Activated naive CD4-positive, alpha-beta T cell treated with anti-CD3 and anti-CD28 coated beads, Interleukin-2, amount 50 U/mL, for 24 hours (primary cell): ENCODE data around the gene CLCN6.
A peak's percentile ranks its signal among the peaks of the same experiment; 100 is the strongest.

Experiments used
- H3K27ac Mint-ChIP-seq: one replicate; pipeline ENCODE4 v1.8.0; 2021; ENCODE audit warnings: mild to moderate bottlenecking, mixed read lengths
- H3K27me3 Mint-ChIP-seq: one replicate; pipeline ENCODE4 v1.8.0; 2021; ENCODE audit warnings: mixed read lengths
- H3K36me3 Mint-ChIP-seq: one replicate; pipeline ENCODE4 v1.8.0; 2021; ENCODE audit warnings: mixed read lengths
- H3K4me1 Mint-ChIP-seq: one replicate; pipeline ENCODE4 v1.8.0; 2021; ENCODE audit warnings: mixed read lengths
- H3K4me3 Mint-ChIP-seq: one replicate; pipeline ENCODE4 v1.8.0; 2021; ENCODE audit warnings: mild to moderate bottlenecking, mixed read lengths
- H3K9me3 Mint-ChIP-seq: one replicate; pipeline ENCODE4 v1.8.0; 2021; ENCODE audit warnings: mixed read lengths

The CLCN6 gene

GRCh38 chr1:11805422-11806306, at the start of gene CLCN6, which contains the start of gene MTHFR:
Gene CLCN6 (plus strand): TSS chr1:11806191. CDS start chr1:11806263, 72 bp downstream.
Gene MTHFR (minus strand): TSS chr1:11805964. CDS start chr1:11803116, 2,848 bp downstream.
- no peaks in the 10 kb centered on the region for H3K27me3 Mint-ChIP-seq
- H3K36me3 Mint-ChIP-seq, result peaks cover 4% of the 10 kb centered on the region
- H3K27ac Mint-ChIP-seq, result peak within 1 kb of the TSS; percentile 95
- H3K9me3 Mint-ChIP-seq, result no peaks in the 10 kb centered on the region
- H3K4me3 Mint-ChIP-seq, result peak within 1 kb of the TSS; percentile 97
- peaks cover 68% of the 10 kb centered on the region for H3K4me1 Mint-ChIP-seq

GRCh38 chr1:11757047-11757446, 48.9 kb upstream of the CLCN6 start:
- no peak overlapping the region for H3K4me3 Mint-ChIP-seq
- H3K27ac Mint-ChIP-seq, result no peak overlapping the region
- H3K4me1 Mint-ChIP-seq, result no peaks in the 10 kb centered on the region
- H3K27me3 Mint-ChIP-seq, result peaks cover 2% of the 10 kb centered on the region
- no peaks in the 10 kb centered on the region for H3K9me3 Mint-ChIP-seq
- H3K36me3 Mint-ChIP-seq, result no peaks in the 10 kb centered on the region

- peaks cover 9% of the 10 kb centered on the region for H3K27me3 Mint-ChIP-seq
These were observed 46.2 kb upstream of the CLCN6 start for GRCh38 chr1:11759791-11760190.

GRCh38 chr1:11761285-11761684, 44.7 kb upstream of the CLCN6 start:
- peaks cover 9% of the 10 kb centered on the region for H3K27me3 Mint-ChIP-seq
- H3K9me3 Mint-ChIP-seq, result no peaks in the 10 kb centered on the region
- H3K4me1 Mint-ChIP-seq, result peaks cover 6% of the 10 kb centered on the region
- H3K27ac Mint-ChIP-seq, result no peak overlapping the region
- peak overlapping the region; percentile 20 for H3K4me3 Mint-ChIP-seq
- H3K36me3 Mint-ChIP-seq, result no peaks in the 10 kb centered on the region

More at GRCh38 chr1:11759791-11760190, 46.2 kb upstream of the CLCN6 start:
- H3K27ac Mint-ChIP-seq, result no peak overlapping the region
- H3K36me3 Mint-ChIP-seq, result no peaks in the 10 kb centered on the region
- peaks cover 6% of the 10 kb centered on the region for H3K4me1 Mint-ChIP-seq
- no peak overlapping the region for H3K4me3 Mint-ChIP-seq
- H3K9me3 Mint-ChIP-seq, result no peaks in the 10 kb centered on the region

- H3K36me3 Mint-ChIP-seq, result no peaks in the 10 kb centered on the region
- H3K4me1 Mint-ChIP-seq, result peaks cover 6% of the 10 kb centered on the region
- peaks cover 9% of the 10 kb centered on the region for H3K27me3 Mint-ChIP-seq
- H3K4me3 Mint-ChIP-seq, result peak within 1 kb of the TSS; percentile 33
- H3K27ac Mint-ChIP-seq, result no peak within 1 kb of the TSS
- no peaks in the 10 kb centered on the region for H3K9me3 Mint-ChIP-seq
These were observed 44.0 kb upstream of the CLCN6 start, which contains the start of gene C1orf167 for GRCh38 chr1:11761988-11762406. Gene C1orf167 (plus strand): TSS chr1:11762193. CDS start chr1:11764401, 2,208 bp downstream.

GRCh38 chr1:11764115-11764514, 41.9 kb upstream of the CLCN6 start:
- peaks cover 9% of the 10 kb centered on the region for H3K27me3 Mint-ChIP-seq
- no peak overlapping the region for H3K4me3 Mint-ChIP-seq
- no peak overlapping the region for H3K27ac Mint-ChIP-seq
- H3K9me3 Mint-ChIP-seq, result no peaks in the 10 kb centered on the region
- H3K36me3 Mint-ChIP-seq, result no peaks in the 10 kb centered on the region
- H3K4me1 Mint-ChIP-seq, result peaks cover 6% of the 10 kb centered on the region

- Mint-ChIP-seq H3K4me3 (no peak overlapping the region), H3K27ac (no peak overlapping the region), H3K4me1 (peaks cover 6% of the 10 kb centered on the region), H3K27me3 (peaks cover 9% of the 10 kb centered on the region), H3K9me3 (no peaks in the 10 kb centered on the region), H3K36me3 (no peaks in the 10 kb centered on the region)
These were observed 41.5 kb upstream of the CLCN6 start for GRCh38 chr1:11764519-11764918.

GRCh38 chr1:11765661-11766428, 40.1 kb upstream of the CLCN6 start:
- Mint-ChIP-seq H3K27me3 (peaks cover 9% of the 10 kb centered on the region), H3K27ac (no peak overlapping the region), H3K9me3 (no peaks in the 10 kb centered on the region), H3K4me3 (no peak overlapping the region), H3K36me3 (no peaks in the 10 kb centered on the region), H3K4me1 (peaks cover 6% of the 10 kb centered on the region)

GRCh38 chr1:11766429-11766776, 39.6 kb upstream of the CLCN6 start:
- H3K4me3 Mint-ChIP-seq, result no peak overlapping the region
- no peaks in the 10 kb centered on the region for H3K9me3 Mint-ChIP-seq
- peaks cover 7% of the 10 kb centered on the region for H3K27me3 Mint-ChIP-seq
- H3K27ac Mint-ChIP-seq, result no peak overlapping the region
- no peaks in the 10 kb centered on the region for H3K36me3 Mint-ChIP-seq
- H3K4me1 Mint-ChIP-seq, result peaks cover 6% of the 10 kb centered on the region

GRCh38 chr1:11767922-11768704, 37.9 kb upstream of the CLCN6 start:
- Mint-ChIP-seq H3K27me3 (peaks cover 1% of the 10 kb centered on the region), H3K9me3 (no peaks in the 10 kb centered on the region), H3K27ac (no peak overlapping the region), H3K4me3 (no peak overlapping the region), H3K4me1 (no peaks in the 10 kb centered on the region), H3K36me3 (no peaks in the 10 kb centered on the region)

GRCh38 chr1:11768821-11769220, 37.2 kb upstream of the CLCN6 start:
- peaks cover 1% of the 10 kb centered on the region for H3K27me3 Mint-ChIP-seq

GRCh38 chr1:11769274-11769673, 36.7 kb upstream of the CLCN6 start:
- H3K27me3 Mint-ChIP-seq, result no peaks in the 10 kb centered on the region
- H3K27ac Mint-ChIP-seq, result no peak overlapping the region
- H3K4me3 Mint-ChIP-seq, result no peak overlapping the region
- no peaks in the 10 kb centered on the region for H3K36me3 Mint-ChIP-seq
- no peaks in the 10 kb centered on the region for H3K4me1 Mint-ChIP-seq
- no peaks in the 10 kb centered on the region for H3K9me3 Mint-ChIP-seq

More at GRCh38 chr1:11768821-11769220, 37.2 kb upstream of the CLCN6 start:
- Mint-ChIP-seq H3K27ac (no peak overlapping the region), H3K4me3 (no peak overlapping the region), H3K36me3 (no peaks in the 10 kb centered on the region), H3K4me1 (no peaks in the 10 kb centered on the region), H3K9me3 (no peaks in the 10 kb centered on the region)

GRCh38 chr1:11770011-11770410, 36.0 kb upstream of the CLCN6 start:
- Mint-ChIP-seq H3K27ac (no peak overlapping the region), H3K4me1 (no peaks in the 10 kb centered on the region), H3K9me3 (no peaks in the 10 kb centered on the region), H3K4me3 (no peak overlapping the region), H3K27me3 (no peaks in the 10 kb centered on the region), H3K36me3 (no peaks in the 10 kb centered on the region)

GRCh38 chr1:11771481-11772043, 34.4 kb upstream of the CLCN6 start:
- Mint-ChIP-seq H3K27me3 (no peaks in the 10 kb centered on the region), H3K4me1 (no peaks in the 10 kb centered on the region), H3K4me3 (no peak overlapping the region), H3K27ac (no peak overlapping the region), H3K9me3 (no peaks in the 10 kb centered on the region), H3K36me3 (no peaks in the 10 kb centered on the region)

GRCh38 chr1:11772458-11772857, 33.5 kb upstream of the CLCN6 start:
- Mint-ChIP-seq H3K9me3 (no peaks in the 10 kb centered on the region), H3K36me3 (no peaks in the 10 kb centered on the region), H3K27ac (no peak overlapping the region), H3K4me3 (no peak overlapping the region), H3K27me3 (no peaks in the 10 kb centered on the region), H3K4me1 (no peaks in the 10 kb centered on the region)
